ENCODE data around the gene SCT. TPM values are rescaled to one million over a fixed set of nuclear protein-coding genes. Genes with fewer than 3 reads are reported as not detected.
A peak's percentile ranks its signal among the peaks of the same experiment; 100 is the strongest.

The SCT gene
- total and polyA plus RNA-seq, 10 donors: 1.1 to 3.8 (median 1.7) TPM; not detected in 3

DNA sequence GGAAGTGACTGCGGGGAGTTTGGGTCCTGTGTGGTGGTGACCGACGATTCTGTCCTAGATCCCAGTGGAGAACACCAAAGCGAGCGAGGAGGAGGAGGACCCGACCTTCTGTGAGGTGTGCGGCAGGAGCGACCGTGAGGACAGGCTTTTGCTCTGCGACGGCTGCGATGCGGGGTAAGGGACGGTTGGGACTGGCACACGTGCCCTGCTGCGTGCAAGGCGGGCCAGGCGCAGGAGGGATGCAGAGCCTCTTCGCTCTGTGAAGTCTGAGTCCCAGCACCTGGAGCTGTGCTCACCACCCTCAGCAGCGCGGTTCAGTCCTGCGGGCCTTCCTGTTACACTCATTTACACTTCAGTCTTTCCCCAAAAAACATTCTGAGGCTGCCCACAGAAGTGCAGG is 34.5 kb downstream of the SCT start:
- Histone ChIP-seq H3K9me3 (no peaks in the 10 kb centered on the region), H3K4me1 (peaks cover 0 to 15% (median 7%) of the 10 kb centered on the region in 6 donors), H3K36me3 (peaks cover 6 to 100% (median 95%) of the 10 kb centered on the region in 6 donors), H3K27ac (no peak overlapping the region), H3K4me3 (no peak overlapping the region), H3K27me3 (replicated peaks in 1 of 7) (no peaks in the 10 kb centered on the region)
- intact Hi-C loops (cut with DNase I; ENCODE audit: low total_unique reads): no loop called here
- no peak for DNase-seq
- TF ChIP-seq, protein P1, sequence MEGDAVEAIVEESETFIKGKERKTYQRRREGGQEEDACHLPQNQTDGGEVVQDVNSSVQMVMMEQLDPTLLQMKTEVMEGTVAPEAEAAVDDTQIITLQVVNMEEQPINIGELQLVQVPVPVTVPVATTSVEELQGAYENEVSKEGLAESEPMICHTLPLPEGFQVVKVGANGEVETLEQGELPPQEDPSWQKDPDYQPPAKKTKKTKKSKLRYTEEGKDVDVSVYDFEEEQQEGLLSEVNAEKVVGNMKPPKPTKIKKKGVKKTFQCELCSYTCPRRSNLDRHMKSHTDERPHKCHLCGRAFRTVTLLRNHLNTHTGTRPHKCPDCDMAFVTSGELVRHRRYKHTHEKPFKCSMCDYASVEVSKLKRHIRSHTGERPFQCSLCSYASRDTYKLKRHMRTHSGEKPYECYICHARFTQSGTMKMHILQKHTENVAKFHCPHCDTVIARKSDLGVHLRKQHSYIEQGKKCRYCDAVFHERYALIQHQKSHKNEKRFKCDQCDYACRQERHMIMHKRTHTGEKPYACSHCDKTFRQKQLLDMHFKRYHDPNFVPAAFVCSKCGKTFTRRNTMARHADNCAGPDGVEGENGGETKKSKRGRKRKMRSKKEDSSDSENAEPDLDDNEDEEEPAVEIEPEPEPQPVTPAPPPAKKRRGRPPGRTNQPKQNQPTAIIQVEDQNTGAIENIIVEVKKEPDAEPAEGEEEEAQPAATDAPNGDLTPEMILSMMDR (IDR thresholded peaks at IDR 0.05 in 8 of 11, conservative IDR thresholded peaks at IDR 0.05 in 3 of 11): no peak
- TF ChIP-seq POLR2AphosphoS5 (IDR thresholded peaks at IDR 0.05): peak in 1 of 3 donors; percentile 43
- WGBS, 5 donors: 96 to 98% (median 97%) methylated on average over 22 of the region's 22 CpGs

- no peak overlapping the region for H3K4me3 ChIP-seq
- intact Hi-C loops (cut with DNase I; ENCODE audit: low total_unique reads): no loop called here
- no peak overlapping the region for H3K27ac ChIP-seq
- TF ChIP-seq, protein P1 (IDR thresholded peaks at IDR 0.05 in 8 of 11, conservative IDR thresholded peaks at IDR 0.05 in 3 of 11): no peak
- peak in 1 of 3 donors; percentile 36 for TF ChIP-seq POLR2AphosphoS5 (IDR thresholded peaks at IDR 0.05)
- no peaks in the 10 kb centered on the region for H3K9me3 ChIP-seq
- H3K36me3 ChIP-seq: peaks cover 6 to 100% (median 95%) of the 10 kb centered on the region in 6 donors
- WGBS, 5 donors: 79 to 91% (median 85%) methylated on average over 11 of the region's 11 CpGs
- peaks cover 0 to 29% (median 11%) of the 10 kb centered on the region in 6 donors for H3K4me1 ChIP-seq
- H3K27me3 ChIP-seq (replicated peaks in 1 of 7): no peaks in the 10 kb centered on the region
- DNase-seq: no peak
Observed at GRCh38 chr11:590997-591396, 36.0 kb downstream of the SCT start.

GRCh38 chr11:589798-590197 is 37.2 kb downstream of the SCT start:
- no peak for DNase-seq
- 93 to 96% (median 95%) methylated on average over 25 to 26 of the region's 26 CpGs for WGBS, 5 donors
- peaks cover 0 to 29% (median 11%) of the 10 kb centered on the region in 6 donors for H3K4me1 ChIP-seq
- H3K36me3 ChIP-seq: peaks cover 6 to 97% (median 89%) of the 10 kb centered on the region in 6 donors
- no peaks in the 10 kb centered on the region for H3K9me3 ChIP-seq
- TF ChIP-seq POLR2AphosphoS5 (IDR thresholded peaks at IDR 0.05) (no peak), POLR2A (IDR thresholded peaks at IDR 0.05) (no peak)
- TF ChIP-seq, protein P1 (IDR thresholded peaks at IDR 0.05 in 8 of 11, conservative IDR thresholded peaks at IDR 0.05 in 3 of 11): no peak
- H3K4me3 ChIP-seq: no peak overlapping the region
- intact Hi-C loops (cut with DNase I; ENCODE audit: low total_unique reads): no loop called here
- H3K27ac ChIP-seq: no peak overlapping the region
- no peaks in the 10 kb centered on the region for H3K27me3 ChIP-seq (replicated peaks in 1 of 7)

DNA sequence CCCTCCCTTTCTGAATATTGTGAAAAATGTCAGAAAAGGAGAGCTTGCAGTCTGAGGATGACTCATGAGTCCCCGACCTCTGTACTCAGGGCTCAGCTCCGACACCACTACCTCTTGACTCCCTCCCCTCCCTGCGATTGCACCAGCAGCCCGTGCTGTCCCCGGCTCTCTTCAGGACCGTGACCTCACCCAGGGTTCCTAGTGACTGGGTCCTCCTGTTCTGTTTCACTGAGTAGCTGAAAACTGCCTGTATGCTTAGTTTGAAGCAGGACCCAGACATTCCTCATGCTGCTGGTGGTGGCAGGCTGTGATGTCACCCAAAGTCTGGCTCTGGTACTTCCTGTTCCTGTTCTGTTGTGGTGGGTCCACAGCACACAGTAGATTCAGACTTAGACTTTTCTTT is 39.0 kb downstream of the SCT start:
- 31 to 63% (median 48%) methylated on average over 6 of the region's 6 CpGs for WGBS, 5 donors
- Histone ChIP-seq H3K4me3 (no peak overlapping the region), H3K27ac (peak overlapping the region in 5 of 8 donors; percentile 1 to 75 (median 50)), H3K36me3 (peaks cover 5 to 97% (median 89%) of the 10 kb centered on the region in 6 donors), H3K4me1 (peaks cover 0 to 29% (median 11%) of the 10 kb centered on the region in 6 donors), H3K27me3 (replicated peaks in 1 of 7) (no peaks in the 10 kb centered on the region), H3K9me3 (no peaks in the 10 kb centered on the region)
- intact Hi-C loops (cut with DNase I; ENCODE audit: low total_unique reads): no loop called here
- TF ChIP-seq POLR2A (IDR thresholded peaks at IDR 0.05) (no peak), POLR2AphosphoS5 (IDR thresholded peaks at IDR 0.05) (no peak)
- TF ChIP-seq, protein P1 (IDR thresholded peaks at IDR 0.05 in 8 of 11, conservative IDR thresholded peaks at IDR 0.05 in 3 of 11): no peak
- DNase-seq: no peak
